GM12801 (cell line): Measurements from ENCODE around the gene CANT1.

ENCODE experiments used
- TF ChIP-seq, protein P1 (sequence below): IDR thresholded peaks from one replicate; pipeline ENCODE4 v1.5.1; 2011; ENCODE audit warnings: control low read depth; ENCODE audit not compliant: insufficient read length; ENCODE audit errors: extremely low read depth

CANT1 gene

GRCh38 chr17:79009397-79010303, at the start of gene CANT1:
TSS of gene CANT1 (minus strand) at chr17:79009764. CDS start at chr17:78997622, 12,142 bp downstream.
- TF ChIP-seq, protein P1, sequence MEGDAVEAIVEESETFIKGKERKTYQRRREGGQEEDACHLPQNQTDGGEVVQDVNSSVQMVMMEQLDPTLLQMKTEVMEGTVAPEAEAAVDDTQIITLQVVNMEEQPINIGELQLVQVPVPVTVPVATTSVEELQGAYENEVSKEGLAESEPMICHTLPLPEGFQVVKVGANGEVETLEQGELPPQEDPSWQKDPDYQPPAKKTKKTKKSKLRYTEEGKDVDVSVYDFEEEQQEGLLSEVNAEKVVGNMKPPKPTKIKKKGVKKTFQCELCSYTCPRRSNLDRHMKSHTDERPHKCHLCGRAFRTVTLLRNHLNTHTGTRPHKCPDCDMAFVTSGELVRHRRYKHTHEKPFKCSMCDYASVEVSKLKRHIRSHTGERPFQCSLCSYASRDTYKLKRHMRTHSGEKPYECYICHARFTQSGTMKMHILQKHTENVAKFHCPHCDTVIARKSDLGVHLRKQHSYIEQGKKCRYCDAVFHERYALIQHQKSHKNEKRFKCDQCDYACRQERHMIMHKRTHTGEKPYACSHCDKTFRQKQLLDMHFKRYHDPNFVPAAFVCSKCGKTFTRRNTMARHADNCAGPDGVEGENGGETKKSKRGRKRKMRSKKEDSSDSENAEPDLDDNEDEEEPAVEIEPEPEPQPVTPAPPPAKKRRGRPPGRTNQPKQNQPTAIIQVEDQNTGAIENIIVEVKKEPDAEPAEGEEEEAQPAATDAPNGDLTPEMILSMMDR = no peak

GRCh38 chr17:79057737-79058385, 48.3 kb upstream of the CANT1 start:
- TF ChIP-seq, protein P1 = no peak

GRCh38 chr17:79055197-79055596, 45.6 kb upstream of the CANT1 start:
- TF ChIP-seq, protein P1 = no peak

DNA sequence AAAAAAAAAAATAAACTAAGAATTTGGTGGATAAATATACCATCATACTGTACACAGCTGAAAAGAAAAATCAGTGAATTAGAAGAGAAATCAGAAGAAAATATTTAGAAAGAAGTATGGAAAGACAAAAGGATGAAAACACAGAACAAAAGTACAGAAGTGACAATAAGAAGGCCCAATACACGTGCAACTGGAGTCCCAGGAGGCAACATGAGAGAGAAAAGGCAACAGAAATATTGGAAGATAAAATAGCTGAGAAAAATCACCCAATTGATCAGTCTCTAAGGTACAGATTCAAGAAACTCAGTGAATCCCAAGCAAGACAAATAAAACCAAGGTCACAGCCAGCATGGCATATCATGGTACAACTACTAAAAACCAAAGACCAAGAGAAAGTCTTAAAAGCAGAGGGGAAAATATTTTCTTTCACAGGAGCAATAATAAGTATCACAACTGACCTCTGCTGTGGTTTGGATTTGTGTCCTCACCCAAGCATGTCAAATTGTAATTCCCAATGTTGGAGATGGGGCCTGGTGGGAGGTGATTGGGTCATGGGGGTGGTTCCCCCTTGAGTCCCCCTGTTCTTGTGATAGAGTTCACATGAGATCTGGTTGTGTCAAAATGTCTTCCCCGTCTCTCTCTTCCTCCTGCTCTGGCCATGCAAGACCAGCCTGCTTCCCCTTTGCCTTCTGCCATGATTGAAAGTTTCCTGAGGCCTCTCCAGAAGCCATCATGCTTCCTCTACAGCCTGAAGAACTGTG, 44.8 kb upstream of the CANT1 start:
- TF ChIP-seq, protein P1 = no peak

GRCh38 chr17:79053251-79053925, 43.8 kb upstream of the CANT1 start:
- TF ChIP-seq, protein P1 = no peak

DNA sequence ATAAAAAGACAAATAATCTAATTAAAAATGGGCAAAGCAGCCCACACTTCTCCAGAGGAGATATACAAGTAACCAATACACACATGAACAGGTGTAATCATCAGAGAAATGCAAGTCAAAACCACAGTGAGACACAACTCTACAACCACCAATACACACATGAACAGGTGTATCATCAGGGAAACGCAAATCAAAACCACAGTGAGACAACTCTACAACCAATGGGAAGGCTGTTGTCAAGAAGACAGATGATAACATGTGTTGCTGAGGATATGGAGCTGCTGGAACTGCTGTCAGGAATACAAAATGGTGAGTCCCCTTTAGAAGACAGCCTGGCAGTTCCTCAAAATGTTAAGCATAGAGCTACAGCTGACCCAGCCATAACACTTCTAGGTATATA, 42.6 kb upstream of the CANT1 start:
- TF ChIP-seq, protein P1 = no peak
